GM23248 (cell line): ENCODE measurements around the gene TBX2. TPM values are rescaled to one million over a fixed set of nuclear protein-coding genes. Genes with fewer than 3 reads are reported as not detected.
A peak's percentile ranks its signal among the peaks of the same experiment; 100 is the strongest.

ENCODE experiments used
- DNase-seq: peaks from one replicate; pipeline ENCODE4 v3.0.0-alpha.2; 2015
- H2AFZ ChIP-seq: fragments of 200-600 bp; sonication (generic); 2 replicates; pipeline ENCODE4 v1.6.1; 2016; ENCODE audit warnings: antibody characterized with exemption
- H3F3A ChIP-seq: fragments of 200-600 bp; sonication (generic); 2 replicates; pipeline ENCODE4 v1.6.1; 2016; ENCODE audit warnings: mild to moderate bottlenecking, antibody characterized with exemption, mixed run types; ENCODE audit not compliant: insufficient read depth
- H3K27ac ChIP-seq: fragments of 200-600 bp; sonication (generic); 2 replicates; pipeline ENCODE4 v1.5.1; 2016; ENCODE audit warnings: mild to moderate bottlenecking
- H3K27me3 ChIP-seq: fragments of 200-600 bp; sonication (generic); replicated peaks from 2 replicates; pipeline ENCODE4 v1.6.1; 2016; ENCODE audit warnings: mild to moderate bottlenecking; ENCODE audit not compliant: insufficient read depth
- H3K36me3 ChIP-seq: fragments of 200-600 bp; sonication (generic); 2 replicates; pipeline ENCODE4 v1.6.1; 2016; ENCODE audit warnings: low read depth, mild to moderate bottlenecking
- H3K4me1 ChIP-seq: fragments of 200-600 bp; sonication (generic); 2 replicates; pipeline ENCODE4 v1.6.1; 2016; ENCODE audit warnings: mild to moderate bottlenecking; ENCODE audit not compliant: insufficient read depth
- H3K4me2 ChIP-seq: fragments of 200-600 bp; sonication (generic); one replicate; pipeline ENCODE4 v1.6.1; 2016; ENCODE audit warnings: mild to moderate bottlenecking; ENCODE audit not compliant: unreplicated experiment
- H3K4me3 ChIP-seq: fragments of 200-600 bp; sonication (generic); 2 replicates; pipeline ENCODE4 v1.5.1; 2016; ENCODE audit warnings: mild to moderate bottlenecking
- H3K79me2 ChIP-seq: fragments of 200-600 bp; sonication (generic); 2 replicates; pipeline ENCODE4 v1.6.1; 2016; ENCODE audit warnings: mild to moderate bottlenecking; ENCODE audit not compliant: insufficient read depth
- H3K9ac ChIP-seq: fragments of 200-600 bp; sonication (generic); 2 replicates; pipeline ENCODE4 v1.6.1; 2016; ENCODE audit warnings: mild to moderate bottlenecking
- H3K9me2 ChIP-seq: fragments of 200-600 bp; sonication (generic); 2 replicates; pipeline ENCODE4 v1.6.1; 2016; ENCODE audit warnings: mixed run types, mild to moderate bottlenecking, moderate library complexity; ENCODE audit not compliant: insufficient read depth
- H3K9me3 ChIP-seq: fragments of 200-600 bp; sonication (generic); one replicate; pipeline ENCODE4 v1.6.1; 2017; ENCODE audit warnings: low read depth
- H4K20me1 ChIP-seq: fragments of 200-600 bp; sonication (generic); 2 replicates; pipeline ENCODE4 v1.6.0; 2016; ENCODE audit not compliant: insufficient read depth
- EZH2 ChIP-seq: fragments of 200-600 bp; sonication (generic); IDR thresholded peaks from 2 replicates; pipeline ENCODE4 v1.6.1; 2018; ENCODE audit warnings: antibody characterized with exemption, mild to moderate bottlenecking; ENCODE audit not compliant: insufficient read depth, poor library complexity, severe bottlenecking
- EZH2phosphoT487 ChIP-seq: fragments of 200-600 bp; sonication (generic); IDR thresholded peaks from 2 replicates; pipeline ENCODE4 v1.6.1; 2018; ENCODE audit warnings: antibody characterized with exemption, moderate library complexity, mild to moderate bottlenecking, low read depth; ENCODE audit not compliant: insufficient read depth
- WGBS, 2 experiments: methylation state at CpG; one replicate each; pipeline ENCODE4 v1.1.6; 2015 to 2017; ENCODE audit warnings: low lambda C conversion rate in 2 of 2, low coverage in 1 of 2; ENCODE audit errors: missing lambda C conversion rate in 2 of 2; 5-methylcytosine and 5-hydroxymethylcytosine counted together
- in situ Hi-C: fragments of 300-500 bp; cut with MboI; formaldehyde crosslinking; loops from 2 replicates; pipeline ENCODE4 v1.15.0; 2020
- polyA plus RNA-seq: library from polyadenylated mRNA; unstranded; fragments of >200 nt; fragmentation: Nextera tagmentation; extraction: Ambion mirVana; gene quantifications from 2 replicates; pipeline ENCODE4 v1.2.1, GENCODE V29; 2016
- total RNA-seq: library from RNA; depleted of rRNA; stranded (reverse); fragments of >200 nt; shearing (Covaris generic); gene quantifications from 2 replicates; pipeline ENCODE4 v1.2.3, GENCODE V29; 2014

The TBX2 gene
- total and polyA plus RNA-seq, 2 experiments from 2014 or later, result 1.7 to 11.1 TPM

- H3K27ac ChIP-seq, result no peak overlapping the region
- H4K20me1 ChIP-seq, result no peaks in the 10 kb centered on the region
- H3K4me2 ChIP-seq, result peak overlapping the region; percentile 45
- H3K9me3 ChIP-seq, result no peaks in the 10 kb centered on the region
- no peaks in the 10 kb centered on the region for H3K27me3 ChIP-seq
- 97% methylated on average over 3 of the region's 3 CpGs for WGBS, 2 experiments
- H3F3A ChIP-seq, result no peaks in the 10 kb centered on the region
- peaks cover 14% of the 10 kb centered on the region; the same call in 1 of the 2 replicates for H3K4me1 ChIP-seq
- no peak for DNase-seq
- H3K9ac ChIP-seq, result no peak overlapping the region
- H2AFZ ChIP-seq, result 0 out of 2 replicates have a peak overlapping the region, but pooled peaks have one; percentile 1
- in situ Hi-C loops, result no loop called here
- no peaks in the 10 kb centered on the region for H3K36me3 ChIP-seq
- TF ChIP-seq EZH2, result no peak
- no peak for TF ChIP-seq EZH2phosphoT487
- no peaks in the 10 kb centered on the region for H3K9me2 ChIP-seq
- H3K79me2 ChIP-seq, result no peaks in the 10 kb centered on the region
- H3K4me3 ChIP-seq, result no peak overlapping the region
Measured at GRCh38 chr17:61360318-61360943, 39.2 kb upstream of the TBX2 start.

- Histone ChIP-seq H3K27me3 (no peaks in the 10 kb centered on the region), H2AFZ (0 out of 2 replicates have a peak overlapping the region, but pooled peaks have one; percentile 1), H3K27ac (no peak overlapping the region), H3K4me1 (peaks cover 14% of the 10 kb centered on the region; the same call in 1 of the 2 replicates), H3K9ac (no peak overlapping the region), H3K9me3 (no peaks in the 10 kb centered on the region), H3K4me3 (no peak overlapping the region), H3K4me2 (peak overlapping the region; percentile 45), H3F3A (no peaks in the 10 kb centered on the region), H3K9me2 (no peaks in the 10 kb centered on the region), H3K36me3 (no peaks in the 10 kb centered on the region), H4K20me1 (no peaks in the 10 kb centered on the region), H3K79me2 (no peaks in the 10 kb centered on the region)
- WGBS, 2 experiments, result 34 to 45% methylated on average over 2 of the region's 2 CpGs
- TF ChIP-seq EZH2phosphoT487, result no peak
- no peak for TF ChIP-seq EZH2
- in situ Hi-C loops, result no loop called here
- peak; percentile 80 for DNase-seq
Measured at GRCh38 chr17:61361084-61361483, 38.6 kb upstream of the TBX2 start.

GRCh38 chr17:61362396-61362795, 37.2 kb upstream of the TBX2 start:
- in situ Hi-C loops, result no loop called here
- Histone ChIP-seq H3K9ac (no peak overlapping the region), H3K36me3 (no peaks in the 10 kb centered on the region), H3K4me1 (peaks cover 9% of the 10 kb centered on the region; the same call in 1 of the 2 replicates), H3K9me2 (no peaks in the 10 kb centered on the region), H2AFZ (no peak overlapping the region), H3K79me2 (no peaks in the 10 kb centered on the region), H3K4me3 (no peak overlapping the region), H3K27ac (no peak overlapping the region), H4K20me1 (no peaks in the 10 kb centered on the region), H3K9me3 (no peaks in the 10 kb centered on the region), H3F3A (no peaks in the 10 kb centered on the region), H3K4me2 (no peak overlapping the region), H3K27me3 (no peaks in the 10 kb centered on the region)
- no peak for DNase-seq
- WGBS, 2 experiments, result 87 to 89% methylated on average over 5 of the region's 5 CpGs
- no peak for TF ChIP-seq EZH2phosphoT487
- no peak for TF ChIP-seq EZH2

- H3K36me3 ChIP-seq, result no peaks in the 10 kb centered on the region
- H3K27me3 ChIP-seq, result no peaks in the 10 kb centered on the region
- H4K20me1 ChIP-seq, result no peaks in the 10 kb centered on the region
- no peaks in the 10 kb centered on the region for H3K79me2 ChIP-seq
- H3K9me3 ChIP-seq, result no peaks in the 10 kb centered on the region
- H3K4me1 ChIP-seq, result peaks cover 9% of the 10 kb centered on the region; the same call in 1 of the 2 replicates
- DNase-seq, result no peak
- in situ Hi-C loops, result no loop called here
- no peak overlapping the region for H3K4me3 ChIP-seq
- H3K9ac ChIP-seq, result no peak overlapping the region
- TF ChIP-seq EZH2, result no peak
- no peak for TF ChIP-seq EZH2phosphoT487
- H3K4me2 ChIP-seq, result no peak overlapping the region
- no peak overlapping the region for H2AFZ ChIP-seq
- no peaks in the 10 kb centered on the region for H3K9me2 ChIP-seq
- H3F3A ChIP-seq, result no peaks in the 10 kb centered on the region
- 88 to 93% methylated on average over 9 of the region's 9 CpGs for WGBS, 2 experiments
- H3K27ac ChIP-seq, result no peak overlapping the region
Measured at GRCh38 chr17:61362852-61363600, 36.6 kb upstream of the TBX2 start.
